ENCODE results near the gene DCD. TPM values are rescaled to one million over a fixed set of nuclear protein-coding genes. Genes with fewer than 3 reads are reported as not detected.

DCD gene
- total and polyA plus RNA-seq, 12 donors, result not detected

- DNase-seq, result no peak
- Histone ChIP-seq H3K4me3 (no peak overlapping the region), H3K27me3 (peaks cover 0 to 35% (median 17%) of the 10 kb centered on the region in 7 donors), H3K27ac (no peak overlapping the region), H3K36me3 (no peaks in the 10 kb centered on the region), H3K9me3 (peaks cover 0 to 9% (median 0%) of the 10 kb centered on the region in 11 donors), H3K4me1 (no peaks in the 10 kb centered on the region)
- 70 to 79% methylated on average over 5 of the region's 5 CpGs for WGBS, 2 donors
- intact Hi-C loops (cut with DNase I), result no loop called here
- TF ChIP-seq CTCF (IDR thresholded peaks at IDR 0.05), result no peak
- ATAC-seq, result no peak
These were observed 16.6 kb downstream of the DCD start for GRCh38 chr12:54631551-54631950.

- Histone ChIP-seq H3K27ac (no peak overlapping the region), H3K36me3 (no peaks in the 10 kb centered on the region), H3K4me3 (no peak overlapping the region), H3K27me3 (peaks cover 0 to 45% (median 17%) of the 10 kb centered on the region in 7 donors), H3K4me1 (no peaks in the 10 kb centered on the region), H3K9me3 (peaks cover 0 to 9% (median 0%) of the 10 kb centered on the region in 11 donors)
- 84 to 85% methylated on average over 2 of the region's 2 CpGs for WGBS, 2 donors
- intact Hi-C loops (cut with DNase I), result no loop called here
- DNase-seq (no peak), ATAC-seq (no peak)
- no peak for TF ChIP-seq CTCF (IDR thresholded peaks at IDR 0.05)
These were observed 18.2 kb downstream of the DCD start for GRCh38 chr12:54629925-54630324.

GRCh38 chr12:54628186-54628846 is 19.8 kb downstream of the DCD start:
- H3K4me1 ChIP-seq, result no peaks in the 10 kb centered on the region
- intact Hi-C loops (cut with DNase I), result no loop called here
- H3K9me3 ChIP-seq, result peaks cover 0 to 9% (median 0%) of the 10 kb centered on the region in 11 donors
- no peak for TF ChIP-seq CTCF (IDR thresholded peaks at IDR 0.05)
- H3K27ac ChIP-seq, result no peak overlapping the region
- no peak overlapping the region for H3K4me3 ChIP-seq
- 92 to 95% methylated on average over 3 of the region's 3 CpGs for WGBS, 2 donors
- no peaks in the 10 kb centered on the region for H3K36me3 ChIP-seq
- peaks cover 0 to 57% (median 26%) of the 10 kb centered on the region in 7 donors for H3K27me3 ChIP-seq
- DNase-seq, result no peak
- ATAC-seq, result no peak

- peaks cover 0 to 9% (median 0%) of the 10 kb centered on the region in 11 donors for H3K9me3 ChIP-seq
- no peak for TF ChIP-seq CTCF (IDR thresholded peaks at IDR 0.05)
- DNase-seq (no peak), ATAC-seq (no peak)
- H3K4me1 ChIP-seq, result no peaks in the 10 kb centered on the region
- no peaks in the 10 kb centered on the region for H3K36me3 ChIP-seq
- WGBS, 2 donors, result 91 to 92% methylated on average over 3 of the region's 3 CpGs
- intact Hi-C loops (cut with DNase I), result no loop called here
- no peak overlapping the region for H3K27ac ChIP-seq
- H3K27me3 ChIP-seq, result peaks cover 0 to 56% (median 34%) of the 10 kb centered on the region in 7 donors
- no peak overlapping the region for H3K4me3 ChIP-seq
These were observed 20.9 kb downstream of the DCD start for GRCh38 chr12:54627304-54627703.

Measured in heart right ventricle (tissue), 16 donors.